GM18867 (cell line): ENCODE data around the gene AGAP3.

Source experiments
- ATAC-seq: cut with Tn5 transposase; IDR thresholded peaks from one replicate; pipeline ENCODE4 v1.9.1; 2021; ENCODE audit warnings: mild to moderate bottlenecking, moderate library complexity; ENCODE audit not compliant: unreplicated experiment

AGAP3 gene

DNA sequence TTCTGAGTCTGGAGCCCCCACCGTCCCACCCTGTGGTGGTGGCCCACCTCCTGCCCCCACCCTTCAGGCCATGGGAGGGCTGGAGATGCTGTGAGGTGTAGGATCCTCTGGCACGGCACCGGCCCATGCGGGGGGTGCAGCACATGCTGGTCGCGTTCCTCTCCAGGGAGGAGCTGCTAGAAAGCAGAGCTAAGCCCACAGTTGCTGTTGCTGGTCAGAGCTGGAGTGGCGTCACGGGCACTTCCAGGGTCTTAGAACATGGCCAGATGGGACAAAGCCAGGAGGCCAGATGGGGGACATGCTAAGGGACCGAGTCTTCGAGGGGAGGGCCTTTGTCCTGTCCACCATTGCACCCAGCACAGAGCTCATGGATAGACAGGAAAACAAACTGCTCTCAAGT is 21.6 kb downstream of the AGAP3 start:
- ATAC-seq: no peak

GRCh38 chr7:151109094-151110048 is 23.1 kb downstream of the AGAP3 start:
- ATAC-seq: no peak

DNA sequence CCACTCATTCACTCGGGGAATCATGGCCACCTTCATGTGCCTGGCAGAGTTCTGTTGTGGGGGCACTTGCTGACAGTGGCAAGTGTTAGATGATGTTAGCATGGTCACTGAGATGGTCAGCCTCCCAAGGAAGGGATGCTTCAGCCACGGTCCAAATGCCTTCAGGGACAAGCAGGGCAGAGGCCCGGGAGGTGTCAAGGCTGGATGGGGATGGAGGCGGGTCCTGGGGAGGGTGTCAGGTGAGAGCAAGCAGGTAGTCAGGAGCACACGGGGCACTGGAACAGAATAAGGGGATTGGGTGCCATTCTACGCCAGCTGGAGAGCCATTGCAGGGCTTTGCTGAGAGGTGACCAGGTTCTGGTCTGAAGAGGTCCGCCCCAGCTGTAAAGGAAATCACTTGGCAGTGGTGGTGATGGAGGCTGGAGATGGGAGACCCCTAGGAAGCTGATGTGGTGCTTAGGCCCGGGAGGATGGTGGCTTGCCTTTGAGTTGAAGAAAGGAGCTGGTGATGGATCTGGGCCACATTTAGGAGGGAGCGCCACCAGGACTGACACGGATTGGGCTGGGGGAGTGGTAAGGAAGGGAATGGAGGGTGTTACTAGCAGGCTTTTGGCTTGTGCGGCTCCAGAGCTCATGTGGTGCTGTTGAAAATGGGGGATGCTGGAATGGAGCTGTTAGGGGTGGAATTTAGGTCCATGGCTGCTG is 24.1 kb downstream of the AGAP3 start:
- no peak for ATAC-seq

GRCh38 chr7:151110941-151111645 is 24.8 kb downstream of the AGAP3 start:
- ATAC-seq: peak; percentile 79

- ATAC-seq: no peak
Measured at GRCh38 chr7:151113344-151114150, 27.3 kb downstream of the AGAP3 start.

GRCh38 chr7:151114151-151115090 is 28.1 kb downstream of the AGAP3 start:
- ATAC-seq: no peak

- ATAC-seq: no peak
Measured at GRCh38 chr7:151115121-151115835, 29.0 kb downstream of the AGAP3 start.

DNA sequence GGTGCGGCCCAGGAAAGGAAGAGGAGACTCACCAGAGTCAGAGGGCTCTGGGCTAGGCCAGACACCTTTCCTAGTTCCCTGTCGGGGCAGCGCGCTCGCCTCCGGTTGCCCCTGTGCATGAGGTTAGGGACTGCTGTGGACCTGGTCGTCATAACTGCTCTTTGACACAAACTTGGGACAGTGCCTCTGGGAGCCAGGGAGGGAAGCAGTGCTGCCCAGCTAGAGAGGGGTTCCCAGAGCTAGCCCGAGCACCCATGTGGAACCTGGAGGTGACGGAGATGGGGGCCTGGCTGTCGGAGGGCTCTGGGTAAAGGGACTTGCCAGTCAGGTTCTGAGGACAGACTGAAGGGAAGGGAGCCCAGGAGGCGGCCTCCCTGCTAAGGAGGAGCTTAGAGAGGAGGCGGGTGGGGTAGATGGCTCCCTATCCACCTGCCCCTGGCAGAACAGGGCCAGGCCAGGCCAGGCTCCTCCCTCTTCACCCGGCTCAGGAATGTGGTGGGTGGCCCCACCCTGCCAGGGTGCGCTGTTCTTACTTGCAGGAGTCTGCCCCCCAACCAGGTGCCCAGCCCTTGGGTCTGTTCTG is 29.7 kb downstream of the AGAP3 start:
- ATAC-seq: no peak

- ATAC-seq: no peak
Measured at GRCh38 chr7:151116603-151117440, 30.5 kb downstream of the AGAP3 start.

- no peak for ATAC-seq
Measured at GRCh38 chr7:151117565-151117964, 31.3 kb downstream of the AGAP3 start.

- no peak for ATAC-seq
Measured at GRCh38 chr7:151118108-151119054, 32.1 kb downstream of the AGAP3 start.

- no peak for ATAC-seq
Measured at GRCh38 chr7:151119055-151119415, 32.8 kb downstream of the AGAP3 start.

DNA sequence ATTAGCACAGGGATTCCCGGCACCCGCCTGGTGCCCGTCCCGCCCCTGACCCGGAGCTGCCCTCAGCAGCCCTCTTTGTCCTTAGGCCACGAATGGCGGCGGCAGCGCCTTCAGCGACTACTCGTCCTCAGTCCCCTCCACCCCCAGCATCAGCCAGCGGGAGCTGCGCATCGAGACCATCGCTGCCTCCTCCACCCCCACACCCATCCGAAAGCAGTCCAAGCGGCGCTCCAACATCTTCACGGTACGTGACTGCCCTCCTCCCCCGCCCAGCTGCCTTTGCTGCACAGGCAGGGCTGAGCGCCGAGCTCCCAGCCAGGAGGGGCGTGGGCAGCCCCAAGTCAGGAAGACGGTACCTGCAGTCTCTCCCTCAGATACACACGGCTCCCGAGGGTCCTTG is 33.6 kb downstream of the AGAP3 start:
- no peak for ATAC-seq

DNA sequence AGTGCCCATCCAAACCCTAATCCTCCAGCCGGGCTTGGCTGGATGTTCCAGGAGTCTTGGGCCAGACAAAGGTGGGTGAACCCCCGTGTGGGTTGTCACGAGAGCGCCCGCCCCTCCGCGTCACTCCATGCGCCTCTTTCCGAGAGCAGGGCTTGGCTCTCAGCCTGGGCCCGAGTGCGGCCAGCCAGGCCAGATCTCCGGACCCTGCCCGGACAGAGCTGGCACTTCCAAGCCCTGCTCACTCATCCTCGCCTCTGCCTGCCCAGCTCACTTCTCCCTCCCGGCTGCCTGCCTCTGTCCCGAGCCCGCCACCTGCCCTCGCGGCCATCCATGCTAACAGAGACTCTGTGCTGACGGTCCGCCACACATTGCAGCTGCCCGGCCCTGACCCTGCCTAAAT is 34.6 kb downstream of the AGAP3 start:
- no peak for ATAC-seq

- ATAC-seq: no peak
Measured at GRCh38 chr7:151121380-151122170, 35.3 kb downstream of the AGAP3 start.

DNA sequence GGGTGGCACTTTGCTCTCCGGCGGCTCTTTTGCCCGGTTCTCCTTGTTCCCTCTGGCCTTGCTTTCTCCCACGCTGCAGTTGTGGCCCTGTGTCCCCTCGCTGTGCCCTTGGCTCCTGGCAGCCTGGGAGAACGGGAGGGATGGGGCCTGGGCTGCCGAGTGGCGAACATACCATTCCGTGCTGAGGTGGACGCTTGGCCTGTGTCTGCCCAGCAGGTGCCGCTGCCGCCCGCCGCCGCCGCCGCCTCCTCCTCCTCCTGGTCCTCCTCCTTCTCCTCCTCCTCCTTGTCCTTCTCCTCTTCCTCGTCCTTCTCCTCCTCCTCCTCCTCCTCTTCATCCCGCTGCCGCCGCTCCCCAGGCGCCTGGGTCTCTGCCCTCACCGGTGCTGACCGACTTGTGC is 36.0 kb downstream of the AGAP3 start:
- ATAC-seq: no peak
